ENCODE measurements around the gene CIAPIN1. TPM values are rescaled to one million over a fixed set of nuclear protein-coding genes. Genes with fewer than 3 reads are reported as not detected.

CIAPIN1 gene
- total RNA-seq, 1 experiment from 2014 or later, result 68.5 TPM

DNA sequence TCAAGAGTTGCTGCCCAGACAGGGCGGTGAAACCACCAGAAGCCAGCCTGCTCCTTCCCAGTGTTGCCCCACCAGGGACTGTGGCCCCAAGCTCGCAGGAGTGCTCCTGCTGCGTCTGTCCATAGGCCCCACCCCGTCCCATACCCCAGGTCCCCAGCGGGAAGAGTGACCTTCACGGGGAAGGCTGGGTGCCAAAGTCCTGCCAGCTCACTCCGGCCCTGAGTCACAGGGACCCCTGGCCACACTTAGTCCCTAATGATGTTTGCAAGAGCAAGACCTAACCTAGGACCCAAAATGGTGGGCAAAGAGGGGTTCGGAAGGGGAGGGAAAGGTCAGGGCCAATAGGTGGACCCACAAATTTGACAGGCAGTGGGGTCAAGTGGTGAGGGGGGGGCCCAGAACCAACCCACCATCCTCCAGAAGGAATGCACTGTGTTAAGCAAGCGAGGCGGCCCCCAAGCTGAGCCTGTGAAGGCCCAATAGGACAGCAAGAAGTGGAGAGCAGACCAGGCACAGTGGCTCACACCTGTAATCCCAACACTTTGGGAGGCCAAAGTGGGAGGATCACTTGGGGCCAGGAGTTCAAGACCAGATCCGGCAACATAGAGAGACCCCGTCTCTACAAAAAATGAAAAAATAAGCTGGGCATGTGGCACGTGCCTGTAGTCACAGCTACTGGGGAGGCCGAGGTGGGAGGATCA lies 35.8 kb upstream of the CIAPIN1 start:
- no peaks in the 10 kb centered on the region for H3K9me2 ChIP-seq (ENCODE audit: insufficient read depth)
- intact Hi-C loops (cut with micrococcal nuclease), result no loop called here
- BruUV-seq (replicated peaks), result no TSS peak
- H3K4me3 ChIP-seq (replicated peaks in 1 of 2; ENCODE audit: low read depth in 1 of 2, low read length in 2 of 2), result no peak overlapping the region
- H3K9ac ChIP-seq (ENCODE audit: low read length), result no peak overlapping the region
- ATAC-seq (no peak), DNase-seq (ENCODE audit: low read depth, low spot score) (no peak)
- no peaks in the 10 kb centered on the region for H4K20me1 ChIP-seq (ENCODE audit: insufficient read depth)
- no peaks in the 10 kb centered on the region for H3K9me3 ChIP-seq (ENCODE audit: control insufficient read depth in 1 of 2, insufficient read depth in 1 of 2, low read depth in 1 of 2, low read length in 2 of 2)
- ChIA-PET CTCF (no interaction called here), POLR2A (no interaction called here), RAD21 (ENCODE audit: low non-redundant PET in 1 of 2, low total read pairs in 2 of 2, uncharacterized antibody in 2 of 2, unreplicated experiment in 2 of 2) (no interaction called here)
- H3K27ac ChIP-seq (ENCODE audit: low read depth, low read length), result no peak overlapping the region
- no peak for TF ChIP-seq EZH2 (IDR thresholded peaks at IDR 0.05)
- no peak for TF ChIP-seq SRF (IDR thresholded peaks at IDR 0.05; ENCODE audit: low read depth)
- no peak for TF ChIP-seq CBX3 (IDR thresholded peaks at IDR 0.05; ENCODE audit: low read depth)
- TF ChIP-seq, protein P1, sequence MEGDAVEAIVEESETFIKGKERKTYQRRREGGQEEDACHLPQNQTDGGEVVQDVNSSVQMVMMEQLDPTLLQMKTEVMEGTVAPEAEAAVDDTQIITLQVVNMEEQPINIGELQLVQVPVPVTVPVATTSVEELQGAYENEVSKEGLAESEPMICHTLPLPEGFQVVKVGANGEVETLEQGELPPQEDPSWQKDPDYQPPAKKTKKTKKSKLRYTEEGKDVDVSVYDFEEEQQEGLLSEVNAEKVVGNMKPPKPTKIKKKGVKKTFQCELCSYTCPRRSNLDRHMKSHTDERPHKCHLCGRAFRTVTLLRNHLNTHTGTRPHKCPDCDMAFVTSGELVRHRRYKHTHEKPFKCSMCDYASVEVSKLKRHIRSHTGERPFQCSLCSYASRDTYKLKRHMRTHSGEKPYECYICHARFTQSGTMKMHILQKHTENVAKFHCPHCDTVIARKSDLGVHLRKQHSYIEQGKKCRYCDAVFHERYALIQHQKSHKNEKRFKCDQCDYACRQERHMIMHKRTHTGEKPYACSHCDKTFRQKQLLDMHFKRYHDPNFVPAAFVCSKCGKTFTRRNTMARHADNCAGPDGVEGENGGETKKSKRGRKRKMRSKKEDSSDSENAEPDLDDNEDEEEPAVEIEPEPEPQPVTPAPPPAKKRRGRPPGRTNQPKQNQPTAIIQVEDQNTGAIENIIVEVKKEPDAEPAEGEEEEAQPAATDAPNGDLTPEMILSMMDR (IDR thresholded peaks at IDR 0.05 in 2 of 3, conservative IDR thresholded peaks at IDR 0.05 in 1 of 3; ENCODE audit: borderline replicate concordance in 1 of 3, insufficient read depth in 1 of 3, low read depth in 2 of 3, low read length in 2 of 3), result no peak
- no peak for TF ChIP-seq TCF7L2 (IDR thresholded peaks at IDR 0.05; ENCODE audit: borderline replicate concordance, extremely low read depth, insufficient read depth, insufficient read length)
- TF ChIP-seq EZH2phosphoT487 (IDR thresholded peaks at IDR 0.05; ENCODE audit: borderline replicate concordance), result no peak
- TF ChIP-seq POLR2AphosphoS5 (IDR thresholded peaks at IDR 0.05; ENCODE audit: low read depth, low read length), result no peak
- TF ChIP-seq JUND (IDR thresholded peaks at IDR 0.05), result no peak
- no peak overlapping the region for H2AFZ ChIP-seq (ENCODE audit: low read depth, low read length, poor library complexity, severe bottlenecking)
- H3K79me2 ChIP-seq (ENCODE audit: insufficient read depth, low read length), result no peaks in the 10 kb centered on the region
- H3K4me1 ChIP-seq (ENCODE audit: control insufficient read depth in 1 of 2, insufficient read depth in 2 of 2, low read length in 2 of 2), result peaks cover 8 to 35% of the 10 kb centered on the region in 2 experiments
- H3K36me3 ChIP-seq (ENCODE audit: control insufficient read depth in 1 of 2, insufficient read depth in 2 of 2, low read length in 2 of 2), result no peaks in the 10 kb centered on the region
- no peaks in the 10 kb centered on the region for H3K27me3 ChIP-seq (ENCODE audit: insufficient read depth, low read length)
- H3K4me2 ChIP-seq (ENCODE audit: low read length), result no peak overlapping the region
